HG02938 (cell line): ENCODE results near the gene ST8SIA3.
"Not testable (repeated sequence)": the region's sequence is repeated elsewhere in the genome, so short reads cannot be mapped to it uniquely, and the experiment has no call there.

Source experiments
- ATAC-seq: cut with Tn5 transposase; IDR thresholded peaks from one replicate; pipeline ENCODE4 v1.9.1; 2021; ENCODE audit warnings: mild to moderate bottlenecking, moderate library complexity; ENCODE audit not compliant: unreplicated experiment

Gene ST8SIA3

GRCh38 chr18:57364460-57364859 lies 12.1 kb downstream of the ST8SIA3 start:
- ATAC-seq: no peak

- no peak for ATAC-seq
Measured at GRCh38 chr18:57366528-57367081, 14.2 kb downstream of the ST8SIA3 start.

- no peak for ATAC-seq
Measured at GRCh38 chr18:57372444-57372843, 20.1 kb downstream of the ST8SIA3 start.

- ATAC-seq: no peak
Measured at GRCh38 chr18:57373017-57373416, 20.7 kb downstream of the ST8SIA3 start.

GRCh38 chr18:57376503-57376902 lies 24.1 kb downstream of the ST8SIA3 start:
- no peak for ATAC-seq

GRCh38 chr18:57389271-57389670 lies 36.9 kb downstream of the ST8SIA3 start:
- no peak for ATAC-seq

- ATAC-seq: no peak
Measured at GRCh38 chr18:57390044-57390443, 37.7 kb downstream of the ST8SIA3 start.

- not testable (repeated sequence) for ATAC-seq
Measured at GRCh38 chr18:57394749-57395148, 42.4 kb downstream of the ST8SIA3 start.

- not testable (repeated sequence) for ATAC-seq
Measured at GRCh38 chr18:57396831-57397230, 44.5 kb downstream of the ST8SIA3 start.

- ATAC-seq: no peak
Measured at GRCh38 chr18:57397440-57398132, 45.2 kb downstream of the ST8SIA3 start.

- ATAC-seq: no peak
Measured at GRCh38 chr18:57404345-57404744, 52.0 kb downstream of the ST8SIA3 start.

GRCh38 chr18:57409650-57410049 lies 57.3 kb downstream of the ST8SIA3 start:
- no peak for ATAC-seq

- ATAC-seq: no peak
Measured at GRCh38 chr18:57410749-57411148, 58.4 kb downstream of the ST8SIA3 start.

GRCh38 chr18:57416542-57416941 lies 64.2 kb downstream of the ST8SIA3 start:
- no peak for ATAC-seq
